Activated effector memory CD4-positive, alpha-beta T cell treated with anti-CD3 and anti-CD28 coated beads, Interleukin-2, amount 50 U/mL, for 16 hours (primary cell): ENCODE results near the gene ZNF775.

Source experiments
- DNase-seq: peaks from one replicate; pipeline ENCODE4 v3.0.0-alpha.2; 2020

ZNF775 gene

GRCh38 chr7:150402671-150403321, 23.7 kb downstream of the ZNF775 start:
- peak; percentile 54 for DNase-seq

- peak; percentile 56 for DNase-seq
These were observed 24.4 kb downstream of the ZNF775 start for GRCh38 chr7:150403376-150404171.

GRCh38 chr7:150404172-150404804, 25.2 kb downstream of the ZNF775 start:
- DNase-seq: peak; percentile 64

- peak; percentile 91 for DNase-seq
These were observed 25.9 kb downstream of the ZNF775 start for GRCh38 chr7:150404805-150405583.

- DNase-seq: no peak
These were observed 26.6 kb downstream of the ZNF775 start for GRCh38 chr7:150405584-150406311.

GRCh38 chr7:150406312-150406566, 27.1 kb downstream of the ZNF775 start:
- peak; percentile 66 for DNase-seq

- peak; percentile 79 for DNase-seq
These were observed 27.7 kb downstream of the ZNF775 start for GRCh38 chr7:150406567-150407421.

- peak; percentile 60 for DNase-seq
These were observed 28.7 kb downstream of the ZNF775 start for GRCh38 chr7:150407588-150408392.

GRCh38 chr7:150408393-150409299, 29.5 kb downstream of the ZNF775 start:
- peak; percentile 59 for DNase-seq

- peak; percentile 59 for DNase-seq
These were observed 30.3 kb downstream of the ZNF775 start for GRCh38 chr7:150409300-150410030.

- DNase-seq: peak; percentile 55
These were observed 31.0 kb downstream of the ZNF775 start for GRCh38 chr7:150410131-150410530.

- DNase-seq: peak; percentile 55
These were observed 31.7 kb downstream of the ZNF775 start for GRCh38 chr7:150410680-150411346.

- DNase-seq: peak; percentile 45
These were observed 32.5 kb downstream of the ZNF775 start for GRCh38 chr7:150411606-150412005.

- DNase-seq: peak; percentile 51
These were observed 32.9 kb downstream of the ZNF775 start for GRCh38 chr7:150412016-150412415.

GRCh38 chr7:150412518-150413488, 33.7 kb downstream of the ZNF775 start:
- no peak for DNase-seq

- no peak for DNase-seq
These were observed 34.5 kb downstream of the ZNF775 start for GRCh38 chr7:150413640-150414081.
